8988T (cell line): ENCODE results near the gene TSPOAP1.

ENCODE experiments used
- DNase-seq: peaks from one replicate; pipeline ENCODE4 v3.0.0; 2011

TSPOAP1 gene

GRCh38 chr17:58276423-58276822 is 52.2 kb downstream of the TSPOAP1 start:
- DNase-seq: no peak

DNA sequence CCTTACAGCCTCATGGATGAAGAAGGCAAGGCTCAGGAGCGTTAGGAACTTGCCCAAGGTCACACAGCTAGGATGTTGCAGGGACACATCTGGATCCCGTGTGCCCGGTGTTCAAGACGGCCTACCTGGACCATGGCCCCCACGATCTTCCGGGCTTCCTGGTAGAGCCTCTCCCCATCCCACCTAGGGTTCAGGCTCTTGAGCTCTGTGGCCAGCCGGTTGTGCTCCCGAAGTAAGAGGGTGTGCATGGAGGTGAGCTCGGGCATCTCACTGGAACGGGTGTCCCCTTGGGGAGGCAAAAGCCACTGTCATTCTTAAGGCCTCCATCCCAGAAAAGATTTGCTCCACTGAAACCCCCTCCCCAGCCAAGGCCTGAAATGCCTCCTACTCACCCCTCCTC is 53.2 kb downstream of the TSPOAP1 start:
- DNase-seq: no peak

DNA sequence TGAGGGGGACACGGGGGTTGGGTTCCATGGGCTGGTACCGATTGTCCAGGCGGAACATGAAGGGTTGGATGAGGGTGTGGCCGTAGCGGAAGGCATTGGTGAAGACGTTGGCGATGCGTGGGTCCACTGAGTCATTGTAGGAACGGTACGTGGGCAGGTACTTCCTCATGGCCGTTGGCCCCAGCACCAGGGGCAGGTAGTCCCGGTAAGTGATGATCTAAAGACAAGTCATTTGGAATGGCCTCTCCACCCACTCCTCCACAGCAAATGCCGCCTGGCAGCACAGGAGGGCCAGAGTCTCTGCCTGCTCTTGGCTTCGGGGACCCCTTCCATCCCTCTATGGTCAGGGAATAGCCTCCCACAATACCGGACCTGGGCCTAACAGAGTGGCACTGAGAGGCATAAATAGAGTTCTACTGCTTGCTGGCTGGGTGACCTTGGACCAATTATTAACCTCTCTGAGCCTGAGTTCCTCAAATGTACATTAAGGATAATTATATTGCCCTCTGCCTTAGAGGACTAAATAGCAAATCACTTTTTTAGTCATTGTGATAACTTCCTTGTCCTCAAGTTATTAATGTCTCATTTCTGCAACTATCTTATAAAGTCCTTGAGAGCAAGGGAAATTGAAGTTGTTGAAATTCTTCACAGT is 55.0 kb downstream of the TSPOAP1 start:
- DNase-seq: no peak

GRCh38 chr17:58272367-58273280 is 56.0 kb downstream of the TSPOAP1 start:
- DNase-seq: no peak

DNA sequence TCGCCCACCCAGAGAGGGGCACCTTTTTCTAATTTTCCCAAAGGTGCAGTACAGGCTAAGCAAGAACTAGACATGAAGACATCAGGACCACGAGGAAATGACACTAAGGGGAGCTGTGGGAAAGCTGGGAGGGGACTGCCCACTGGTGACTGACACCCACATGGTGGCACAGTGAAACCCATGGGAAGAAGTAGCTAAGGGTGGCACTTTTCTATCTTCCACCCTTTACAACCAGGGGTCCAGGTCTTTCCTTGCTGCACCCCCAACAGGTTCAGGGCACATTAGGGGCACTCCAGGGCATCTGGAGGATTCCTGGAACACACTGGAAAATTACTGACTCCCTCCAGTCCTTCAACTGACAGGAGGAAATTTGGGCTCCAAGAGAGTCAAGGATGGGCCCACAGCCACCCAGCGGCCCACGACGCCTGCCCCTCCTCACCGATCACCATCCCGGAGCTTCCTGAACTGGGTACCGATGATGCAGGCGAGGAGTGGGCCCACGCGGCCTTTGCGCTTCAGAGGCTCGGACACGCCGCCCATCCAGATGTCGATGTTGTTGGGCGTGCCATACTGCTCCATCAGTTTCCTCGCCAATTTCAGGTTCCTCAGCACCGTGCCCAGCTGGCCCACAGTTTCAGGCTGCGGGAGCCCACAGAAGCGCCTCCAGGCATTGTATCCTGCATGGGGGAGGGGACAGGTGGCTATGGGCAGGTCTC is 57.2 kb downstream of the TSPOAP1 start:
- DNase-seq: no peak

- DNase-seq: no peak
Observed at GRCh38 chr17:58270476-58271215, 57.9 kb downstream of the TSPOAP1 start.

GRCh38 chr17:58269557-58270291 is 58.9 kb downstream of the TSPOAP1 start:
- no peak for DNase-seq

DNA sequence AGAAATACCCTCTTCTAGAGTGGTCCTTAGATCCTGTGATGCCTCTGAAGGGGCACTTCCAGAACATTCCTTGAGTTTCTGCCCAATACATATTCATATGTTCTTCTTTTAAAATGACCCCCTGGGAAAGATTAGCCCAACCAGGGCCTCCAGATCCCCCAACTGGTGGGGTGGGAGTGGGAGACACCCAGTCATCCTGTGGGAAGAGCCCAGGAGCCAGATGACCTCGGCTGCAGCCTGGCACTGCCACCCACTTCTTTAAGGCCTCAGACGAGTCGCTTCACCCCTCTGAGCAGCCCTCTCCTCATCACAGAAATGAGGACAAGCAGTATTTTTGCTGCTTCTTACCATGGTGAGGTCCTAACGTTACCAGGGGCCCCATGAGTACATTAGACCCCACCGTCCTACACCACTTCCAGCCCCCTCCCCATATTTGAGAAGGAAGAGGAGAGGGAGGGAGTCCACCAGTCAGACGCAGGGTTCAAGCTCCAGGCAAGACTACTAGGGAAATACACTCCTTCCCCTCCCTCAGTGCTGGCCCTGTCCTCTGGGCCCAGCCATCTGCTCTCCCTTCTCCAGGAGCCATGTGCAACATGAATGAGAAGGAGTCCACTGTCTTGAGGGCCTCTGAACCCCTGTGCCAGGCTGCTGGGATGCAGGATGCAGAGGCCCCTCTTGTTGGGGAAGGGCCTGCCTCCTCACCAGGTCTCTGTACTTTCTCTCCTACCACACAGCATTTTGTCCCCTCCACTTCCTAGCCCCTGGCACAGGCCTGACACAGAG is 59.6 kb downstream of the TSPOAP1 start:
- DNase-seq: no peak

DNA sequence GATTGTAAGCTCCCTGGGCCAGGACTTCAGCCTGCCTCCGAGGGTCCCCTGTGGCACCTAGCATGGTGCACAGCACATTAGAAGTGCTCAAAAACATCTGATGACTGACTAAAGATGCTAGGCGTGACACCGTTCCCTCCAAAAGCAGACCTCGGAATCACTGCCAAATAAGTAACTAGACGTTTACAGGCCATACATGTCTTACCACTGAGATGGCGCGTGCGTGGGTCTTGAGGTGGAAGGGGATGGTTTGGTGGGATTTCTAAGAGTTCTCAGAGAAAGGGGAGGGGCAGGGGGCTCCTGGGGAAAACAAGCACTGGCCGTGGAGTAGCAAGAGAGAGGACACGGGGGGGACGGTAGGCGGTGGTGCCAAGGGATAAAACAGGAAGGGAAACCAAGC is 60.3 kb downstream of the TSPOAP1 start:
- no peak for DNase-seq

- DNase-seq: no peak
Observed at GRCh38 chr17:58267347-58268324, 61.0 kb downstream of the TSPOAP1 start.

- DNase-seq: no peak
Observed at GRCh38 chr17:58265902-58266875, 62.4 kb downstream of the TSPOAP1 start.

DNA sequence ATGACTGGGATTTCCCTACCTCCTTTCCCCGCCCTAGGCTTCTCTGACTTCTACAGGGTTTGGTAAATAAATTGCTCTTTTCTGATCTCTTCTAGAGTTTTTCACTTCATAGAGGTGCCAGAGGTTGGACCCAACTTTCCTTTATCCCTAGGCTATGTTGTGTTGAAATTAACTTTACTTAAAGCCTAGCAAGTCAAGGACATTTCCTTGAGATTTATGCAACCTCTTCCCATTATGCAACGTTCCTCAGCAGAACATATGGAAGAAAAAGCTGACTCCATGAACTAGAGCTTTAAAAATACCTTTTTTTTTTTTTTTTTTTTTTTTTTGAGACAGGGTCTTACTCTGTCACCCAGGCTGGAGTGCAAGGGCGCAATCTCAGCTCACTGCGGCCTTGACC is 63.3 kb downstream of the TSPOAP1 start:
- DNase-seq: no peak

DNA sequence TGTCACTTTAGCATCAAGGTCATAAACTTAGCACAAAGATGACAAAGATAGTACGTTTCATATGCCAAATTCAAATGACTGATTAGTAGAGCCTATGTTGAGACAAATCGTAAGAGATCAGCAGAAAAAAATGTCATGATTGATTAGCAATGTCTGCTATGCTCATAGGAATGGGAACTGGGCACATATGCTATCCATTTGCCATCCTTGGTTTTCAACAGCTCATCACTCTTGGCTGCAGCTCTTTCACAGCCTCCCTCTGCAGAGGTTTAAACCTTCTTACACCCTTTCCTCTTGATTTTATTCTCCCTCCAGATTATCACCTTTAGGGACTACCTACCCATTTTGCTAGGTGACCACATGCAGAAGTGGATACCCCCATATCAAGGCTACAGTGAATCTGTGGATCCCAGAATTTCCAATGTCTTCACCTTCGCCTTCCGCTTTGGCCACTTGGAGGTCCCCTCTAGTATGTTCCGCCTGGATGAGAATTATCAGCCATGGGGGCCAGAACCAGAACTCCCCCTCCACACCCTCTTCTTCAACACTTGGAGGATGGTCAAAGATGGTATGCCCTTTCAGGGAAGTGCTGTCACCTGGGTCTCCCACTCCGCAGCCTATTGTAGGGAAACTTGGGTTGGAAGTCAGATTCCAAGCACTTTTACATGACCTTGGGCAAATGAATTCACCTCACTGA is 64.0 kb downstream of the TSPOAP1 start:
- DNase-seq: no peak

- no peak for DNase-seq
Observed at GRCh38 chr17:58263773-58264172, 64.8 kb downstream of the TSPOAP1 start.

GRCh38 chr17:58262149-58262548 is 66.4 kb downstream of the TSPOAP1 start:
- DNase-seq: no peak

GRCh38 chr17:58254803-58255202 is 73.8 kb downstream of the TSPOAP1 start:
- DNase-seq: no peak

DNA sequence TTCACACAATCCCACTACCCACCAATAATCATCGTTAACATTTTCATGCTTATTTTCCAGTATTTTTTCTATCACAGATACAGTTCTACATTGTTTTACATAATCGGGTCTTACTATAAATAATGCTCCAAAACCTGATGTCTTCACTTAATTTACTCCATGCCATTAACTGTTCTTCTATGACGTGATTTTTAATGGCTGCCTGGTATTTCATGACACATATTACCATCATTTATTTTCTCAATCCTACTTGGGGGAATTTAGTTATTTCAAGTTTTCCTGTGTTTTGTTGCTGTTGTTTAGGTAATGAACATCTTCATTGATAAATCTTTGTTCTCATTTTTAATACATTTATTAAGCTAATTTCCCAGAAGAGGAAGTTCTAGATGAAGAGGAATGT is 75.5 kb downstream of the TSPOAP1 start:
- no peak for DNase-seq

GRCh38 chr17:58252141-58252540 is 76.5 kb downstream of the TSPOAP1 start:
- no peak for DNase-seq
